Measurements from ENCODE around the gene DGKG. TPM values are rescaled to one million over a fixed set of nuclear protein-coding genes. Genes with fewer than 3 reads are reported as not detected.

The DGKG gene
- total RNA-seq, 1 donor from 2014 or later, result 0.54 TPM

DNA sequence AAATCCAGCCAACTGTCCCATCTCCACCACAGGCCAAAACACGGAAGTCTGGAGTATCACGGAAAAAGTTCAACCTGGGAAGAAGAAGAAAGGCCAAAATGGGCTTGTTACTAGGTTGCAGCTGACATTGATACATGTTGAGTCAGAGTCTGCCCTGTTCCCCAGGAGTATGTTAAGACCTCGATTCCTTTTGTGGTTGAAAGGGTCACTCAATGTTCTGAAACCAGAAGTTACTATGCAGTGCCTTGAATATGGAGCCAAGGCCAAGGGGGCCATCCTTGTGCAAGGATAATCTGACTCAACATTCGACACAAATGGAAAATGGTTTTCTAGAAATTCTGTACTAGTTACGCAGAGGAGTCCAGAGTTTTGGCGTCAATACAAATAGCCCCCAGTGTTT is 104.2 kb downstream of the DGKG start:
- TF ChIP-seq, protein P1, sequence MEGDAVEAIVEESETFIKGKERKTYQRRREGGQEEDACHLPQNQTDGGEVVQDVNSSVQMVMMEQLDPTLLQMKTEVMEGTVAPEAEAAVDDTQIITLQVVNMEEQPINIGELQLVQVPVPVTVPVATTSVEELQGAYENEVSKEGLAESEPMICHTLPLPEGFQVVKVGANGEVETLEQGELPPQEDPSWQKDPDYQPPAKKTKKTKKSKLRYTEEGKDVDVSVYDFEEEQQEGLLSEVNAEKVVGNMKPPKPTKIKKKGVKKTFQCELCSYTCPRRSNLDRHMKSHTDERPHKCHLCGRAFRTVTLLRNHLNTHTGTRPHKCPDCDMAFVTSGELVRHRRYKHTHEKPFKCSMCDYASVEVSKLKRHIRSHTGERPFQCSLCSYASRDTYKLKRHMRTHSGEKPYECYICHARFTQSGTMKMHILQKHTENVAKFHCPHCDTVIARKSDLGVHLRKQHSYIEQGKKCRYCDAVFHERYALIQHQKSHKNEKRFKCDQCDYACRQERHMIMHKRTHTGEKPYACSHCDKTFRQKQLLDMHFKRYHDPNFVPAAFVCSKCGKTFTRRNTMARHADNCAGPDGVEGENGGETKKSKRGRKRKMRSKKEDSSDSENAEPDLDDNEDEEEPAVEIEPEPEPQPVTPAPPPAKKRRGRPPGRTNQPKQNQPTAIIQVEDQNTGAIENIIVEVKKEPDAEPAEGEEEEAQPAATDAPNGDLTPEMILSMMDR (IDR thresholded peaks at IDR 0.05; ENCODE audit: unreplicated experiment), result no peak
- Mint-ChIP-seq H3K4me1 (ENCODE audit: unreplicated experiment) (peaks cover 20% of the 10 kb centered on the region), H3K9me3 (ENCODE audit: unreplicated experiment) (no peaks in the 10 kb centered on the region), H3K27ac (ENCODE audit: unreplicated experiment) (no peak overlapping the region), H3K4me3 (ENCODE audit: unreplicated experiment) (no peak overlapping the region), H3K36me3 (ENCODE audit: low read depth, unreplicated experiment) (peaks cover 4% of the 10 kb centered on the region), H3K27me3 (ENCODE audit: unreplicated experiment) (peaks cover 12% of the 10 kb centered on the region)
- no peak for DNase-seq (ENCODE audit: low spot score)

GRCh38 chr3:186255703-186256331 is 106.2 kb downstream of the DGKG start:
- Mint-ChIP-seq H3K4me3 (ENCODE audit: unreplicated experiment) (no peak overlapping the region), H3K4me1 (ENCODE audit: unreplicated experiment) (peaks cover 18% of the 10 kb centered on the region), H3K9me3 (ENCODE audit: unreplicated experiment) (no peaks in the 10 kb centered on the region), H3K36me3 (ENCODE audit: low read depth, unreplicated experiment) (peaks cover 4% of the 10 kb centered on the region), H3K27ac (ENCODE audit: unreplicated experiment) (peak overlapping the region; percentile 33), H3K27me3 (ENCODE audit: unreplicated experiment) (peaks cover 4% of the 10 kb centered on the region)
- TF ChIP-seq, protein P1 (IDR thresholded peaks at IDR 0.05; ENCODE audit: unreplicated experiment), result peak; percentile 16
- DNase-seq (ENCODE audit: low spot score), result peak; percentile 39

DNA sequence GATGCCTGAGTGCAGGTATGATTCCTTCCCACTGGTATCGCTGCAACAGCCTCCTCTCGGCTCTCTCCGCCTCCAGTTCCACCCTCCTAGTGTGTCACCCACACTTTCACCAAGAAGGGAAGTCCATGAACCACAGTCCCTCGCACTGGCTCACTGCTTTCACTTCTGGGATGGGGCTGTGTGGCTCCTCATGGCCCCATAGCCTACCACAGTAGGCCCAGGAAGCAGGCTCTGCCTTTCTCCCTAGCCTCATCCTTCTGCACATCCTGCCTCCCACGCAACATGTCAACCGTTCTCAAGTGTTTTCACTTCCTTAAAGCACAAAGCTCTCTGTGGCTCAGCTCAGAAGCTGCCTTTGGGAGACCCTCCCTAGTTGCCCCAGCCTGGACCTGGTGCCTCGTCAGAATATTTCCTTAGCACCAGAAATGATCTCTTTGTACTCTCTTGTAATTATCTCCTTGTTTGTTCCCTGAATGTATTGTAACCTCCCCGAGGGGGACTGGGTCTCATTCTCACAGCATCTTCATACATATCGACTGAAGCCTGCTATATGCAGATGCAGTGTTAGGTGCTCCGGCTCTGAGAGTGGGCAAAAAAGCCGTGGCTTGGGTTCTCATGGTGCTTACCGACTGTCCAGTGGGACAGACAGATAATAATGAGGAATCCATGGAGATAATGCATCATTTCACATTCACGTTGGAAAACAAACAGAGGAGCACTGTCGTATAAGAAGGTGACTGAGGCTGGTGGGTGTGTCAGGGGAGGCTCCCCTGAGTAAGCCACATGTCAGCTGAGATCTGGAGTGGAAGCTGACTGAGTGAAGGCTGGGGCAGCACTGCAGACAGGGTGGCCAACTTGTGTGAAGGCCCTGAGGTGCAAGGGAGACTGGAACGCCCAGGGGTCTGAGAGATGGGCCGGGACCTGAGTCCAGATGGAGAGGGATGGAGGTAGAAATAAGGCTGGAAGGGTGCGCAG is 107.1 kb downstream of the DGKG start:
- Mint-ChIP-seq H3K27ac (ENCODE audit: unreplicated experiment) (peak overlapping the region; percentile 33), H3K4me3 (ENCODE audit: unreplicated experiment) (no peak overlapping the region), H3K36me3 (ENCODE audit: low read depth, unreplicated experiment) (peaks cover 4% of the 10 kb centered on the region), H3K9me3 (ENCODE audit: unreplicated experiment) (no peaks in the 10 kb centered on the region), H3K27me3 (ENCODE audit: unreplicated experiment) (peaks cover 4% of the 10 kb centered on the region), H3K4me1 (ENCODE audit: unreplicated experiment) (peaks cover 12% of the 10 kb centered on the region)
- TF ChIP-seq, protein P1 (IDR thresholded peaks at IDR 0.05; ENCODE audit: unreplicated experiment), result peak; percentile 17
- no peak for DNase-seq (ENCODE audit: low spot score)

- TF ChIP-seq, protein P1 (IDR thresholded peaks at IDR 0.05; ENCODE audit: unreplicated experiment), result no peak
- no peak overlapping the region for H3K27ac Mint-ChIP-seq (ENCODE audit: unreplicated experiment)
- H3K4me1 Mint-ChIP-seq (ENCODE audit: unreplicated experiment), result peaks cover 17% of the 10 kb centered on the region
- H3K27me3 Mint-ChIP-seq (ENCODE audit: unreplicated experiment), result peaks cover 7% of the 10 kb centered on the region
- no peak for DNase-seq (ENCODE audit: low spot score)
- H3K4me3 Mint-ChIP-seq (ENCODE audit: unreplicated experiment), result no peak overlapping the region
- no peaks in the 10 kb centered on the region for H3K9me3 Mint-ChIP-seq (ENCODE audit: unreplicated experiment)
- H3K36me3 Mint-ChIP-seq (ENCODE audit: low read depth, unreplicated experiment), result peaks cover 4% of the 10 kb centered on the region
Observed at GRCh38 chr3:186251948-186252619, 110.0 kb downstream of the DGKG start.

Measured in endothelial cell (in vitro differentiated cells).